ENCODE measurements around the gene TLE4.

TLE4 gene

GRCh38 chr9:79693750-79694149 is 122.0 kb downstream of the TLE4 start:
- DNase-seq (ENCODE audit: low read depth) = no peak

GRCh38 chr9:79694208-79694607 is 122.4 kb downstream of the TLE4 start:
- DNase-seq (ENCODE audit: low read depth) = no peak

- DNase-seq (ENCODE audit: low read depth) = peak; percentile 81
Observed at GRCh38 chr9:79694676-79695400, 123.1 kb downstream of the TLE4 start.

GRCh38 chr9:79695531-79696175 is 123.9 kb downstream of the TLE4 start:
- no peak for DNase-seq (ENCODE audit: low read depth)

GRCh38 chr9:79698967-79699366 is 127.2 kb downstream of the TLE4 start:
- DNase-seq (ENCODE audit: low read depth) = no peak

GRCh38 chr9:79699479-79699878 is 127.7 kb downstream of the TLE4 start:
- no peak for DNase-seq (ENCODE audit: low read depth)

- DNase-seq (ENCODE audit: low read depth) = no peak
Observed at GRCh38 chr9:79700607-79701360, 129.0 kb downstream of the TLE4 start.

GRCh38 chr9:79701651-79702050 is 129.9 kb downstream of the TLE4 start:
- DNase-seq (ENCODE audit: low read depth) = no peak

GRCh38 chr9:79705704-79706103 is 133.9 kb downstream of the TLE4 start:
- no peak for DNase-seq (ENCODE audit: low read depth)

GRCh38 chr9:79706512-79706911 is 134.7 kb downstream of the TLE4 start:
- DNase-seq (ENCODE audit: low read depth) = no peak

- DNase-seq (ENCODE audit: low read depth) = no peak
Observed at GRCh38 chr9:79707589-79707988, 135.8 kb downstream of the TLE4 start.

GRCh38 chr9:79708541-79708940 is 136.8 kb downstream of the TLE4 start:
- DNase-seq (ENCODE audit: low read depth) = no peak

- no peak for DNase-seq (ENCODE audit: low read depth)
Observed at GRCh38 chr9:79709743-79710674, 138.2 kb downstream of the TLE4 start.

- no peak for DNase-seq (ENCODE audit: low read depth)
Observed at GRCh38 chr9:79711874-79712273, 140.1 kb downstream of the TLE4 start.

GRCh38 chr9:79719021-79719420 is 147.3 kb downstream of the TLE4 start:
- DNase-seq (ENCODE audit: low read depth) = no peak

- DNase-seq (ENCODE audit: low read depth) = no peak
Observed at GRCh38 chr9:79719989-79720388, 148.2 kb downstream of the TLE4 start.

- DNase-seq (ENCODE audit: low read depth) = no peak
Observed at GRCh38 chr9:79731171-79731890, 159.6 kb downstream of the TLE4 start.

- DNase-seq (ENCODE audit: low read depth) = peak; percentile 60
Observed at GRCh38 chr9:79735023-79735779, 163.4 kb downstream of the TLE4 start.

- DNase-seq (ENCODE audit: low read depth) = no peak
Observed at GRCh38 chr9:79736051-79736450, 164.3 kb downstream of the TLE4 start.

- DNase-seq (ENCODE audit: low read depth) = no peak
Observed at GRCh38 chr9:79741381-79741780, 169.6 kb downstream of the TLE4 start.

Measured in GM04503 (cell line).